ENCODE data around the gene IQCK. TPM values are rescaled to one million over a fixed set of nuclear protein-coding genes. Genes with fewer than 3 reads are reported as not detected.
A peak's percentile ranks its signal among the peaks of the same experiment; 100 is the strongest.

Gene IQCK
- total RNA-seq, 1 donor from 2014 or later = 19.9 TPM

DNA sequence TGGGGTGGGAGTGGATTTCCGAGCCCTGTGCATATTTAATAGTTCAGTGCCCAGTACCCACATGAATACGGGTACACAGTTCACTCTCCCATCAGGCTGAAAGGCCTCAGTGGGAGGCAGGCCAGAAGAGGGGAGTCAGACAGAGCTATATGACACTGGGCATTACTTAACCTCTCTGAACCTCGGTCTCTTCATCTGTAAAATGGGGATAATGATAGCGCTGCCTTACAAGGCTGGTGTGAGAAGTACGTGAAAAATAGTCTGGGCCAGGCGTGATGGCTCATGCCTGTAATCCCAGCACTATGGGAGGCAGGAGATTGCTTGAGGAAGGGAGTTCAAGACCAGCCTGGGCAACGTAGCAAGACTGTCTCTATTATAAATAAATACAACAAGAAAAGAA, 163.0 kb downstream of the IQCK start:
- TF ChIP-seq, protein P1, sequence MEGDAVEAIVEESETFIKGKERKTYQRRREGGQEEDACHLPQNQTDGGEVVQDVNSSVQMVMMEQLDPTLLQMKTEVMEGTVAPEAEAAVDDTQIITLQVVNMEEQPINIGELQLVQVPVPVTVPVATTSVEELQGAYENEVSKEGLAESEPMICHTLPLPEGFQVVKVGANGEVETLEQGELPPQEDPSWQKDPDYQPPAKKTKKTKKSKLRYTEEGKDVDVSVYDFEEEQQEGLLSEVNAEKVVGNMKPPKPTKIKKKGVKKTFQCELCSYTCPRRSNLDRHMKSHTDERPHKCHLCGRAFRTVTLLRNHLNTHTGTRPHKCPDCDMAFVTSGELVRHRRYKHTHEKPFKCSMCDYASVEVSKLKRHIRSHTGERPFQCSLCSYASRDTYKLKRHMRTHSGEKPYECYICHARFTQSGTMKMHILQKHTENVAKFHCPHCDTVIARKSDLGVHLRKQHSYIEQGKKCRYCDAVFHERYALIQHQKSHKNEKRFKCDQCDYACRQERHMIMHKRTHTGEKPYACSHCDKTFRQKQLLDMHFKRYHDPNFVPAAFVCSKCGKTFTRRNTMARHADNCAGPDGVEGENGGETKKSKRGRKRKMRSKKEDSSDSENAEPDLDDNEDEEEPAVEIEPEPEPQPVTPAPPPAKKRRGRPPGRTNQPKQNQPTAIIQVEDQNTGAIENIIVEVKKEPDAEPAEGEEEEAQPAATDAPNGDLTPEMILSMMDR (IDR thresholded peaks at IDR 0.05; ENCODE audit: insufficient read depth, low read length, poor library complexity, severe bottlenecking) = no peak
- Histone ChIP-seq H3K27me3 (ENCODE audit: control insufficient read depth, insufficient read depth, low read length) (peaks cover 4% of the 10 kb centered on the region), H3K36me3 (ENCODE audit: control insufficient read depth, insufficient read depth, low read length) (peaks cover 1% of the 10 kb centered on the region), H3K4me3 (ENCODE audit: low read depth, low read length) (no peak overlapping the region)
- no peak for DNase-seq (ENCODE audit: low read depth)

GRCh38 chr16:19881783-19882182, 163.7 kb downstream of the IQCK start:
- no peak for DNase-seq (ENCODE audit: low read depth)
- Histone ChIP-seq H3K36me3 (ENCODE audit: control insufficient read depth, insufficient read depth, low read length) (peaks cover 1% of the 10 kb centered on the region), H3K27me3 (ENCODE audit: control insufficient read depth, insufficient read depth, low read length) (peaks cover 4% of the 10 kb centered on the region), H3K4me3 (ENCODE audit: low read depth, low read length) (no peak overlapping the region)
- TF ChIP-seq, protein P1 (IDR thresholded peaks at IDR 0.05; ENCODE audit: insufficient read depth, low read length, poor library complexity, severe bottlenecking) = no peak

GRCh38 chr16:19882186-19882585, 164.1 kb downstream of the IQCK start:
- Histone ChIP-seq H3K27me3 (ENCODE audit: control insufficient read depth, insufficient read depth, low read length) (peaks cover 4% of the 10 kb centered on the region), H3K36me3 (ENCODE audit: control insufficient read depth, insufficient read depth, low read length) (peaks cover 1% of the 10 kb centered on the region), H3K4me3 (ENCODE audit: low read depth, low read length) (no peak overlapping the region)
- TF ChIP-seq, protein P1 (IDR thresholded peaks at IDR 0.05; ENCODE audit: insufficient read depth, low read length, poor library complexity, severe bottlenecking) = no peak
- DNase-seq (ENCODE audit: low read depth) = no peak

GRCh38 chr16:19882646-19883045, 164.6 kb downstream of the IQCK start:
- no peak for DNase-seq (ENCODE audit: low read depth)
- Histone ChIP-seq H3K36me3 (ENCODE audit: control insufficient read depth, insufficient read depth, low read length) (peaks cover 1% of the 10 kb centered on the region), H3K27me3 (ENCODE audit: control insufficient read depth, insufficient read depth, low read length) (peaks cover 4% of the 10 kb centered on the region), H3K4me3 (ENCODE audit: low read depth, low read length) (peak overlapping the region; percentile 55)
- TF ChIP-seq, protein P1 (IDR thresholded peaks at IDR 0.05; ENCODE audit: insufficient read depth, low read length, poor library complexity, severe bottlenecking) = no peak

DNA sequence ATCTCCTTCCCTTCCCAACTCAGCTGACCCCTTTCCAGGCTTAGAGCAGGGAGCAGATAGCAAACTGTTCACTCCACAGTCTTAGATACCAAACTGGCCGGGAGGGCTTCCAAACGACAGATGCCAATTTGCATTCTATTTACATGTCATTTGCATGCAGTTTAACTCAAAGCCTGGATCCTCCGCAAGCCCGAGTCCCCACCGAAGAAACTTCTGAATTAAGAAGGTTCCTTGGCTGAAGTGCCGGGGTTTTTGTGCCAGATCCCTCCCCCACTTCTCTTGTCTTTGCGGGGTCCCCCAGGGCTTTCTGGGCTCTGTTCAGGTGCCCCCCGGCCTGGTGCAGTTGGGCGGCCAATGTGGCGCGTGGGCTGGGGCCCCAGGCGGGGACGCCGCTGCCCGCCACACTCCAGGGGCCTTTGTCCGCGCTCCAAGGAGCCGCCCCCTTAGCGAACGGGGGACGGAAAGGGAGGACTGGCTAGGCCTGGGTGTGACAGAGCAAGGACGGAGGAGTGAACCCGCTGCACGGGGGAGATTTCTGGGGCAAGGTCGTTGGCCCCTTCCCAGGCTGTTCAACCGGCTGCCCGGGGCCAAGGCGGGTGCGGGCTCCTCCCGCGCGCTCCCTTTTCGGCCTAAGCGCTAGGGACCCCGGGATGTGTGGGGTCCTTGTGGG, 165.4 kb downstream of the IQCK start:
- Histone ChIP-seq H3K36me3 (ENCODE audit: control insufficient read depth, insufficient read depth, low read length) (peaks cover 1% of the 10 kb centered on the region), H3K27me3 (ENCODE audit: control insufficient read depth, insufficient read depth, low read length) (peaks cover 4% of the 10 kb centered on the region), H3K4me3 (ENCODE audit: low read depth, low read length) (peak overlapping the region; percentile 55)
- no peak for DNase-seq (ENCODE audit: low read depth)
- TF ChIP-seq, protein P1 (IDR thresholded peaks at IDR 0.05; ENCODE audit: insufficient read depth, low read length, poor library complexity, severe bottlenecking) = no peak

DNA sequence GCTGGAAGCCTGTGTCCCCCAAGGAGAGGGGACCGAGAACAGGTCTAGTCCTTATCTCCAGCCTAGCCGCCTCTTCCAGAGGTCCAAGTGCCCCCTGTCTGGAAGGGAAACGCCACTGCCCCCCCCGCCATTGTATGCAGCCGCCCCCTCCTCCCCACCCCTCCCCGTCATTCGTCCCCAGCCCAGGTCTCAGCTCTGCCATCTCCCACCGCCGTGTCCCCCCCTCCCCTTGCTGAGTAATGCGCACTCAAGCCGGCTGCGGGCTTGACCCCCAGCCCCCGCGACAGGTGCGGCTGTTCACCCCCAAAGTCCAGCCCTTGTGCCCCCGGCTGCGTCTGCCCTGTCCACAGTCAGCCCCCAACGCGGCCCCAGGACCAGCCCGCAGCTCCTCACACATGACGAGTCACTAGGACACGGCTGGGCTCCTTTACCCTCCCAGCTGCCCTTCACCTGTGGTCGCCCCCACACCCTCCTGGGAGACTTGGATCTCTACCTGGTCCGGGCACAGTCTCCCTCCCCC, 166.0 kb downstream of the IQCK start:
- H3K36me3 ChIP-seq (ENCODE audit: control insufficient read depth, insufficient read depth, low read length) = peaks cover 1% of the 10 kb centered on the region

More for the DNA sequence above, 166.0 kb downstream of the IQCK start:
- H3K27me3 ChIP-seq (ENCODE audit: control insufficient read depth, insufficient read depth, low read length) = peaks cover 4% of the 10 kb centered on the region
- H3K4me3 ChIP-seq (ENCODE audit: low read depth, low read length) = peak overlapping the region; percentile 55
- DNase-seq (ENCODE audit: low read depth) = no peak
- TF ChIP-seq, protein P1 (IDR thresholded peaks at IDR 0.05; ENCODE audit: insufficient read depth, low read length, poor library complexity, severe bottlenecking) = no peak

All from kidney epithelial cell (primary cell).